Prostate gland (tissue), 2 donors: Measurements from ENCODE around the gene ZSCAN25. TPM values are rescaled to one million over a fixed set of nuclear protein-coding genes. Genes with fewer than 3 reads are reported as not detected.

Experiments
- DNase-seq: peaks from one replicate; pipeline ENCODE4 v3.0.0-alpha.2; 2019; ENCODE audit warnings: low spot score
- H3K27ac ChIP-seq, 2 donors: fragments of 200-600 bp; sonication (generic); 2 replicates each; pipeline ENCODE4 v1.5.1; 2017 to 2019
- H3K27me3 ChIP-seq: fragments of 200-600 bp; sonication (generic); replicated peaks from 2 replicates; pipeline ENCODE4 v1.5.1; 2019; ENCODE audit not compliant: insufficient read depth
- H3K36me3 ChIP-seq, 2 donors: fragments of 200-600 bp; sonication (generic); 1 replicate in 1 of 2; 2 replicates in 1 of 2; pipeline versions ENCODE4 v1.5.1 to v1.8.1; 2017 to 2019
- H3K4me1 ChIP-seq: fragments of 200-600 bp; sonication (generic); replicated peaks from 2 replicates; pipeline ENCODE4 v1.5.1; 2019
- H3K4me3 ChIP-seq, 2 donors: fragments of 200-600 bp; sonication (generic); 2 replicates each; pipeline ENCODE4 v1.5.1; 2017 to 2019
- H3K9me3 ChIP-seq: fragments of 200-600 bp; sonication (generic); 2 replicates; pipeline ENCODE4 v1.5.1; 2017
- CTCF ChIP-seq, 4 experiments: fragments of 200-600 bp in 2 of 4; fragments of 450-650 bp in 2 of 4; sonication (generic) in 2 of 4; IDR thresholded peaks; 1 replicate in 3 of 4; 2 replicates in 1 of 4; pipeline ENCODE4 v1.5.1; 2016 to 2019; ENCODE audit warnings: antibody characterized with exemption in 4 of 4, mild to moderate bottlenecking in 2 of 4, moderate library complexity in 2 of 4
- POLR2A ChIP-seq: fragments of 450-650 bp; IDR thresholded peaks from one replicate; pipeline ENCODE4 v1.6.1; 2016; ENCODE audit warnings: antibody characterized with exemption, mild to moderate bottlenecking
- POLR2AphosphoS5 ChIP-seq: sonication (generic); formaldehyde crosslinking; IDR thresholded peaks from one replicate; pipeline ENCODE4 v1.6.1; 2017; ENCODE audit warnings: antibody characterized with exemption
- WGBS: methylation state at CpG from one replicate; pipeline ENCODE4 v1.1.5; 2018; 5-methylcytosine and 5-hydroxymethylcytosine counted together
- intact Hi-C: fragments of 100-400 bp; cut with DNase I; formaldehyde crosslinking; loops from one replicate; pipeline ENCODE4 v1.14.2; 2022
- total RNA-seq, 2 donors: library from RNA; depleted of rRNA; stranded (reverse); fragments of >200 nt; gene quantifications; one replicate each; pipeline ENCODE4 v1.1.0, GENCODE V29; 2016

The ZSCAN25 gene
- total RNA-seq, 2 donors from 2014 or later: 20.1 to 28.0 TPM

GRCh38 chr7:99594948-99595745 lies 21.6 kb upstream of the ZSCAN25 start:
- Histone ChIP-seq H3K4me1 (no peaks in the 10 kb centered on the region), H3K9me3 (no peaks in the 10 kb centered on the region), H3K4me3 (no peak overlapping the region), H3K27ac (no peak overlapping the region), H3K27me3 (no peaks in the 10 kb centered on the region), H3K36me3 (no peaks in the 10 kb centered on the region)
- no peak for DNase-seq
- intact Hi-C loops: no loop called here
- TF ChIP-seq CTCF (IDR thresholded peaks at IDR 0.05) (no peak), POLR2AphosphoS5 (no peak), POLR2A (no peak)
- 83% methylated on average over 7 of the region's 7 CpGs for WGBS

- 87% methylated on average over 1 of the region's 1 CpG for WGBS
- Histone ChIP-seq H3K27ac (no peak overlapping the region), H3K36me3 (no peaks in the 10 kb centered on the region), H3K4me1 (no peaks in the 10 kb centered on the region), H3K4me3 (no peak overlapping the region), H3K9me3 (no peaks in the 10 kb centered on the region), H3K27me3 (no peaks in the 10 kb centered on the region)
- TF ChIP-seq POLR2AphosphoS5: no peak
- no peak for TF ChIP-seq CTCF (IDR thresholded peaks at IDR 0.05)
- TF ChIP-seq POLR2A: no peak
- DNase-seq: no peak
- intact Hi-C loops: no loop called here
Observed at GRCh38 chr7:99596408-99596955, 20.3 kb upstream of the ZSCAN25 start.

GRCh38 chr7:99597762-99598501 lies 18.8 kb upstream of the ZSCAN25 start, which contains the start of gene TMEM225B:
Gene TMEM225B (plus strand): TSS chr7:99598267. CDS start chr7:99604389, 6,122 bp downstream.
- no peaks in the 10 kb centered on the region for H3K36me3 ChIP-seq
- no peaks in the 10 kb centered on the region for H3K4me1 ChIP-seq
- no peak within 1 kb of the TSS for H3K27ac ChIP-seq
- intact Hi-C loops: no loop called here
- DNase-seq: no peak
- H3K27me3 ChIP-seq: no peaks in the 10 kb centered on the region
- 76% methylated on average over 34 of the region's 34 CpGs for WGBS
- TF ChIP-seq POLR2AphosphoS5 (no peak), POLR2A (no peak), CTCF (IDR thresholded peaks at IDR 0.05) (no peak)
- H3K9me3 ChIP-seq: no peaks in the 10 kb centered on the region
- H3K4me3 ChIP-seq: no peak within 1 kb of the TSS

- TF ChIP-seq POLR2A (no peak), POLR2AphosphoS5 (no peak), CTCF (IDR thresholded peaks at IDR 0.05) (no peak)
- no peak overlapping the region for H3K4me3 ChIP-seq
- 82% methylated on average over 4 of the region's 4 CpGs for WGBS
- intact Hi-C loops: no loop called here
- H3K36me3 ChIP-seq: no peaks in the 10 kb centered on the region
- no peak for DNase-seq
- H3K27me3 ChIP-seq: no peaks in the 10 kb centered on the region
- no peaks in the 10 kb centered on the region for H3K4me1 ChIP-seq
- no peak overlapping the region for H3K27ac ChIP-seq
- H3K9me3 ChIP-seq: no peaks in the 10 kb centered on the region
Observed at GRCh38 chr7:99599836-99600235, 16.9 kb upstream of the ZSCAN25 start.
